ENCODE results near the gene TCF3. TPM values are rescaled to one million over a fixed set of nuclear protein-coding genes. Genes with fewer than 3 reads are reported as not detected.

TCF3 gene
- total RNA-seq, 1 experiment from 2014 or later: 91.5 TPM

- Histone ChIP-seq H3K9me2 (replicated peaks; ENCODE audit: insufficient read depth, low read length) (no peaks in the 10 kb centered on the region), H3K79me2 (ENCODE audit: low read length) (peaks cover 57% of the 10 kb centered on the region), H2AFZ (ENCODE audit: low read length) (no peak overlapping the region), H4K20me1 (ENCODE audit: insufficient read depth, low read depth, low read length) (peaks cover 22% of the 10 kb centered on the region), H3K4me3 (ENCODE audit: low read length) (no peak overlapping the region), H3K9ac (ENCODE audit: low read length) (no peak overlapping the region), H3K4me2 (ENCODE audit: low read depth, low read length, poor library complexity, severe bottlenecking) (no peak overlapping the region), H3K36me3 (ENCODE audit: insufficient read depth, low read length) (peaks cover 3% of the 10 kb centered on the region; the same call in 1 of the 2 replicates), H3K4me1 (ENCODE audit: low read length) (peaks cover 12% of the 10 kb centered on the region), H3K9me3 (ENCODE audit: low read length) (no peaks in the 10 kb centered on the region), H3K27me3 (ENCODE audit: low read length) (no peaks in the 10 kb centered on the region), H3K27ac (ENCODE audit: low read length) (no peak overlapping the region)
- no peak for DNase-seq
These were observed 64.5 kb downstream of the TCF3 start for GRCh38 chr19:1587872-1588271.

DNA sequence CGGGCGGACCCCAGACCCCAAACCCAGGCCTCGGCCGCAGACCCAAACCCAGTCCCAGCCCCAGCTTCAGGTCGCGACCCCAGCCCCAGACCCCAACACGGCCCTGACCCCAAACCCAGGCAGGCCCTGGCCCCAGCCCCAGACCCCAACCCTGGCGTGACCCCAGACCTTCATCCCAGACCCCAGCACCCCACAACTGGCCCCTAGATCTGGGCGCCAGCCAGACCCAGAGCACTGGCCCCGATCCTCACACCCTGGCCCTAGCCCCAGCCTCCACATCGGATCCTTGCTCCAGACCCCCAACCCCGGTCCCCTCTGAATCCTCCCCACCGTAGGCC, 67.2 kb downstream of the TCF3 start:
- H3K27ac ChIP-seq (ENCODE audit: low read length): no peak overlapping the region
- no peaks in the 10 kb centered on the region for H3K9me2 ChIP-seq (replicated peaks; ENCODE audit: insufficient read depth, low read length)
- H3K9ac ChIP-seq (ENCODE audit: low read length): no peak overlapping the region
- H4K20me1 ChIP-seq (ENCODE audit: insufficient read depth, low read depth, low read length): peaks cover 22% of the 10 kb centered on the region
- H3K4me1 ChIP-seq (ENCODE audit: low read length): peaks cover under 1% of the 10 kb centered on the region; the same call in 1 of the 2 replicates
- H3K79me2 ChIP-seq (ENCODE audit: low read length): peaks cover 37% of the 10 kb centered on the region
- no peak overlapping the region for H3K4me2 ChIP-seq (ENCODE audit: low read depth, low read length, poor library complexity, severe bottlenecking)
- H3K9me3 ChIP-seq (ENCODE audit: low read length): no peaks in the 10 kb centered on the region
- H3K27me3 ChIP-seq (ENCODE audit: low read length): no peaks in the 10 kb centered on the region
- H3K4me3 ChIP-seq (ENCODE audit: low read length): no peak overlapping the region
- no peak overlapping the region for H2AFZ ChIP-seq (ENCODE audit: low read length)
- H3K36me3 ChIP-seq (ENCODE audit: insufficient read depth, low read length): peaks cover 10% of the 10 kb centered on the region; the same call in 1 of the 2 replicates
- DNase-seq: no peak

DNA sequence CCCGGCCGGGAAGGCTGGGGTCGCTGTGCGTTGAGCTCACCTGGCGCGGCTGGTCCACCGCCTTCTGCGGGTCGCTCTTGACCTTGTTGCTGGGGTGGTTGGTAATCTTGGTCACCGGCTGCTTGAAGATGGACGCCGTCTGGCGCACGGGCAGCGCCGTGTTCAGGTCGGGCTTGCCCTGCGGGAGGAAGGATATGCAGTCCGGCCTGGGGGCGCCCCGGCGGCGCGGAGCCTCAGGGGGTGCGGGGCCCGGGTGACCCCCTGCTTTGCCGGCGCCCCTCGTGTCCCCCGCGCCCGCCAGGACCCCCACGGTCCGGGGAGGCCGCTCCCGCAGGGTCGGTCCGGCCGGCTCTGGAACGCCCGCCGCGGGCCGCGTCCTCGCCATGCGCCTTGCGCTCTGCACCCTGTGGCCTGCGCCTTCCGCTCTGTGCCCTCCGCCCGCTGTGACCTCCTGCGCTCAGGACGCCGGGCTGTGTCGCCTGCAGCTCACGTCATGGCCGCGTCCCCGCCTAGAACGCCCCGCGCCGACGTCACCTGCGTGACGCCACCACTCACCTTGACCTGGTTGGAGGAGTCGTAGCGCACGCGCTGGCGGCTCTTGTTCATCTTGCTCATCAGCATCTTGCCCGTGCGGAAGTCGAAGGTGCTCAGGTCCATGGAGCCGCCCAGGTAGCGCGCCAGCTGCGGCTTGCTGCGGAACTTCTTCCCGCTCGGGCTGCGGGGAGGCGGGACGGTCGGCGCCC, 67.7 kb downstream of the TCF3 start:
- H3K9me2 ChIP-seq (replicated peaks; ENCODE audit: insufficient read depth, low read length): no peaks in the 10 kb centered on the region
- DNase-seq: no peak
- H3K79me2 ChIP-seq (ENCODE audit: low read length): peaks cover 32% of the 10 kb centered on the region
- H3K9me3 ChIP-seq (ENCODE audit: low read length): no peaks in the 10 kb centered on the region
- H3K4me3 ChIP-seq (ENCODE audit: low read length): no peak overlapping the region
- no peak overlapping the region for H2AFZ ChIP-seq (ENCODE audit: low read length)
- H3K27me3 ChIP-seq (ENCODE audit: low read length): no peaks in the 10 kb centered on the region
- H3K9ac ChIP-seq (ENCODE audit: low read length): no peak overlapping the region
- no peaks in the 10 kb centered on the region for H3K4me1 ChIP-seq (ENCODE audit: low read length)
- peaks cover 22% of the 10 kb centered on the region for H4K20me1 ChIP-seq (ENCODE audit: insufficient read depth, low read depth, low read length)
- H3K27ac ChIP-seq (ENCODE audit: low read length): no peak overlapping the region
- H3K36me3 ChIP-seq (ENCODE audit: insufficient read depth, low read length): peaks cover 10% of the 10 kb centered on the region; the same call in 1 of the 2 replicates
- H3K4me2 ChIP-seq (ENCODE audit: low read depth, low read length, poor library complexity, severe bottlenecking): no peak overlapping the region

DNA sequence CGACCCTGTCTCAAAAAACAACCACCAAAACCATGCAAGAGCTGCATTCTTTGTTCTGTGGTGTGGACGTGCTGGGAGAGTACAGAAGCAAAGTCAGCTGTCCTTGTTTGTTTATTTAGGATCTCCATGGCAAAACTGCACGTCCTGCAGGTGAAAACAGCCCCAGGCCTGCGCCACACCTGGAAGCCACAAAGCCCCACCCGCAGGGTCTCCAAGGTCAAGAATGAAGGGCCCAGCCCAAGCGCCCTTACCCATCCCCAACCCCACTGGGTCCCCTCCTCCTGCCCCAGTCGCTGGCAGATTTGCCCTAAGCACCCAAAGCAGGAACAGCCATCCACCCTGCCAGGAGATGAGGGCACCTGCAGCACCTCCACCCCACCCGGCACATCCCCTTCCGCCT, 70.2 kb downstream of the TCF3 start:
- Histone ChIP-seq H3K4me1 (ENCODE audit: low read length) (no peaks in the 10 kb centered on the region), H3K79me2 (ENCODE audit: low read length) (peaks cover 10% of the 10 kb centered on the region), H3K27me3 (ENCODE audit: low read length) (no peaks in the 10 kb centered on the region), H3K9me3 (ENCODE audit: low read length) (no peaks in the 10 kb centered on the region), H3K9me2 (replicated peaks; ENCODE audit: insufficient read depth, low read length) (no peaks in the 10 kb centered on the region), H3K4me3 (ENCODE audit: low read length) (no peak overlapping the region), H2AFZ (ENCODE audit: low read length) (no peak overlapping the region), H3K9ac (ENCODE audit: low read length) (no peak overlapping the region), H4K20me1 (ENCODE audit: insufficient read depth, low read depth, low read length) (peaks cover 16% of the 10 kb centered on the region; the same call in 1 of the 2 replicates), H3K4me2 (ENCODE audit: low read depth, low read length, poor library complexity, severe bottlenecking) (no peak overlapping the region), H3K36me3 (ENCODE audit: insufficient read depth, low read length) (peaks cover 10% of the 10 kb centered on the region; the same call in 1 of the 2 replicates), H3K27ac (ENCODE audit: low read length) (no peak overlapping the region)
- no peak for DNase-seq

DNA sequence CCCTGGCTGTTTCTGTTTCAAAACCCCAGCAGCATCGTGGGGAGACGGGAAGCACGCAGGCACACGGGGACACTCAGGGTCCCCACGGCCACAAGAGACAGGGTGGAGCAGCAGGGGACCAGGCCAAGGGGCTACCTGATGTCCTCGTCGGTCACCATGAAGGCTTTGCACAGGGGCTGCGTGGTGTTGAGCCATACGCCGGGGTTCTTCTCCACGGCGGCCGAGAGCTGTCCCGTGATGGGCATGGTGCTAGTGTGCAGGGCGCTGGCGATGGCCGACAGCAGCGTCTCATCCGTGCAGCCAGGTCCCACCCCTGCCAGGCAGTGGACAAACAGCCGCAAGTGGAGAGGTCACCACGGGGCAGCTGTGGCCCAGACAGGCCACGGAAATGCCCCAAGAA, 71.5 kb downstream of the TCF3 start:
- peaks cover 4% of the 10 kb centered on the region for H3K79me2 ChIP-seq (ENCODE audit: low read length)

GRCh38 chr19:1580382-1580781, 72.0 kb downstream of the TCF3 start:
- H3K9me3 ChIP-seq (ENCODE audit: low read length): no peaks in the 10 kb centered on the region
- no peak overlapping the region for H2AFZ ChIP-seq (ENCODE audit: low read length)
- DNase-seq: no peak
- H4K20me1 ChIP-seq (ENCODE audit: insufficient read depth, low read depth, low read length): peaks cover 13% of the 10 kb centered on the region; the same call in 1 of the 2 replicates
- no peaks in the 10 kb centered on the region for H3K79me2 ChIP-seq (ENCODE audit: low read length)
- H3K36me3 ChIP-seq (ENCODE audit: insufficient read depth, low read length): peaks cover 10% of the 10 kb centered on the region; the same call in 1 of the 2 replicates
- H3K4me3 ChIP-seq (ENCODE audit: low read length): no peak overlapping the region
- no peaks in the 10 kb centered on the region for H3K4me1 ChIP-seq (ENCODE audit: low read length)
- no peak overlapping the region for H3K27ac ChIP-seq (ENCODE audit: low read length)
- no peak overlapping the region for H3K9ac ChIP-seq (ENCODE audit: low read length)
- H3K4me2 ChIP-seq (ENCODE audit: low read depth, low read length, poor library complexity, severe bottlenecking): no peak overlapping the region
- no peaks in the 10 kb centered on the region for H3K27me3 ChIP-seq (ENCODE audit: low read length)
- no peaks in the 10 kb centered on the region for H3K9me2 ChIP-seq (replicated peaks; ENCODE audit: insufficient read depth, low read length)

More for the DNA sequence above, 71.5 kb downstream of the TCF3 start:
- Histone ChIP-seq H3K27me3 (ENCODE audit: low read length) (no peaks in the 10 kb centered on the region), H3K4me2 (ENCODE audit: low read depth, low read length, poor library complexity, severe bottlenecking) (no peak overlapping the region), H3K36me3 (ENCODE audit: insufficient read depth, low read length) (peaks cover 10% of the 10 kb centered on the region; the same call in 1 of the 2 replicates), H4K20me1 (ENCODE audit: insufficient read depth, low read depth, low read length) (peaks cover 17% of the 10 kb centered on the region; the same call in 1 of the 2 replicates), H3K4me3 (ENCODE audit: low read length) (no peak overlapping the region), H3K9ac (ENCODE audit: low read length) (no peak overlapping the region), H3K9me2 (replicated peaks; ENCODE audit: insufficient read depth, low read length) (no peaks in the 10 kb centered on the region), H2AFZ (ENCODE audit: low read length) (no peak overlapping the region), H3K27ac (ENCODE audit: low read length) (no peak overlapping the region), H3K9me3 (ENCODE audit: low read length) (no peaks in the 10 kb centered on the region), H3K4me1 (ENCODE audit: low read length) (no peaks in the 10 kb centered on the region)
- DNase-seq: no peak

DNA sequence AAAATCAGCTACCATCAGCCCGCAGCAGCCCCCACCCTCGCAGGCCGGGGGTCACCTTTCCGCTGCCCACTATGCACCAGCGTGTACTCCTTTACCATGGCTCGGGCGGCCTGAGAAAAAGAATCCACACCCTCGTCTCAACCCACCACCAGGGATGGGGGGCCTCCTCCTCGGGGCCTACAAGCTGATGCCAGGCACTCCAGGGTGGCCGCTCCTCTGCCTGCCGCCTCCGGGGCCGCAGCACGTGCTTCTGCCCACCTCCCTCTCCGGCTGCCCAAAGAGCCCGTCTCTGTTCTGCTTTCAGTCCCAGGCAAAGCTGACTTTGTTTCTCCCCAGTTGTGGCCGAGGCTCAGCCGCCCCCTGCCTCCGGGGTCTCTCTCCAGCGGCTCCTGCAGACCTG, 73.2 kb downstream of the TCF3 start:
- no peak overlapping the region for H2AFZ ChIP-seq (ENCODE audit: low read length)
- H3K79me2 ChIP-seq (ENCODE audit: low read length): no peaks in the 10 kb centered on the region
- peaks cover 10% of the 10 kb centered on the region; the same call in 1 of the 2 replicates for H3K36me3 ChIP-seq (ENCODE audit: insufficient read depth, low read length)
- H3K27me3 ChIP-seq (ENCODE audit: low read length): no peaks in the 10 kb centered on the region
- no peaks in the 10 kb centered on the region for H3K9me3 ChIP-seq (ENCODE audit: low read length)
- no peaks in the 10 kb centered on the region for H3K4me1 ChIP-seq (ENCODE audit: low read length)
- 0 out of 2 replicates have a peak, but pooled peaks cover 10% of the 10 kb centered on the region for H4K20me1 ChIP-seq (ENCODE audit: insufficient read depth, low read depth, low read length)
- H3K27ac ChIP-seq (ENCODE audit: low read length): no peak overlapping the region
- H3K4me2 ChIP-seq (ENCODE audit: low read depth, low read length, poor library complexity, severe bottlenecking): no peak overlapping the region
- no peaks in the 10 kb centered on the region for H3K9me2 ChIP-seq (replicated peaks; ENCODE audit: insufficient read depth, low read length)
- H3K9ac ChIP-seq (ENCODE audit: low read length): no peak overlapping the region
- no peak overlapping the region for H3K4me3 ChIP-seq (ENCODE audit: low read length)
- no peak for DNase-seq

DNA sequence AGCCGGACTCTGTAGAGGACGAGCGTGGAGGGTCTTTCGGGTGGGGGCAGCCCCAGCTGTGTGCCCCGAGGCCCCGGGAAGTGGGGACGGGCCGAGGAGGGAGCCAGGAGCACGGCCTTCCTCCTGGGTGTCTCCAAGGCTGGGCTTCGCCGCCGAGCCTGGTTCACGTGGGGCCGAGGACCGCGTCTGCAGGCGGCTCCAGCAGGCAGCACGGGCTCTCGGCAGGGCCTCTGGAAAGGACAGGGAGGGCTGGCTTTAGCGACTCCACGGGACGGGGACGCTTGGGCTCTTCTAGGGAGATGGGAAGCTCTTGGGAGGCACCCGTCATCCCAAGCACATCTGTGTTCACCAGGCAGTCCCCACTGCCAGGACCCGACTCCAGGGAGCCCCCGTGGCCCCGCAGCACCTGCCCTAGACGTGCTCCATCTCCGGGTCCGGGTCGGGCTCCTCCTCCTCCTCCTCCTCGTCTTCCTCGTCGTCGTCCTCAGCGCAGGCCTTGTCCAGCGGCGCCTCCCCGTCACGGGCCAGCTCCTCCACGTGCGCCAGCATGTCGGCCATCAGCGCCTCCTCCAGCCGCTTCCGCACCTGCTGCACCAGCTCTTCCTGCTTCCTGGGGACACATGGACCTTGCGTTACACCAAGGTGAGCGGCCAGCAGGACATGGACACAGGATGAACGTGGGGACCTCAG, 74.3 kb downstream of the TCF3 start:
- Histone ChIP-seq H3K9me2 (replicated peaks; ENCODE audit: insufficient read depth, low read length) (no peaks in the 10 kb centered on the region), H3K4me1 (ENCODE audit: low read length) (no peaks in the 10 kb centered on the region), H3K27ac (ENCODE audit: low read length) (no peak overlapping the region), H3K4me3 (ENCODE audit: low read length) (no peak overlapping the region), H3K27me3 (ENCODE audit: low read length) (no peaks in the 10 kb centered on the region), H4K20me1 (ENCODE audit: insufficient read depth, low read depth, low read length) (0 out of 2 replicates have a peak, but pooled peaks cover 10% of the 10 kb centered on the region), H3K9ac (ENCODE audit: low read length) (no peak overlapping the region), H2AFZ (ENCODE audit: low read length) (no peak overlapping the region), H3K4me2 (ENCODE audit: low read depth, low read length, poor library complexity, severe bottlenecking) (no peak overlapping the region), H3K9me3 (ENCODE audit: low read length) (no peaks in the 10 kb centered on the region), H3K79me2 (ENCODE audit: low read length) (no peaks in the 10 kb centered on the region), H3K36me3 (ENCODE audit: insufficient read depth, low read length) (peaks cover 10% of the 10 kb centered on the region; the same call in 1 of the 2 replicates)
- no peak for DNase-seq

All from Karpas-422 (cell line).